NB4 (cell line): ENCODE measurements around the gene OXTR.

Experiments
- DNase-seq: peaks from one replicate; pipeline ENCODE4 v3.0.0; 2010; ENCODE audit warnings: low read depth
- H3K4me3 ChIP-seq: one replicate; pipeline ENCODE4 v1.5.1; 2011; ENCODE audit warnings: mild to moderate bottlenecking, low read depth, low read length, moderate library complexity
- MYC ChIP-seq: IDR thresholded peaks from 2 replicates; pipeline ENCODE4 v1.6.1; 2011; ENCODE audit warnings: low read depth, low read length
- POLR2A ChIP-seq: IDR thresholded peaks from 2 replicates; pipeline ENCODE4 v1.6.1; 2011; ENCODE audit warnings: mild to moderate bottlenecking; ENCODE audit not compliant: insufficient read length; ENCODE audit errors: extremely low read depth
- TF ChIP-seq, protein P1 (sequence below): IDR thresholded peaks from one replicate; pipeline ENCODE4 v1.5.1; 2012; ENCODE audit warnings: low read depth, low read length
- TF ChIP-seq, protein P2 (sequence below): IDR thresholded peaks from 2 replicates; pipeline ENCODE4 v1.6.1; 2011; ENCODE audit warnings: low read depth, low read length

Gene OXTR

DNA sequence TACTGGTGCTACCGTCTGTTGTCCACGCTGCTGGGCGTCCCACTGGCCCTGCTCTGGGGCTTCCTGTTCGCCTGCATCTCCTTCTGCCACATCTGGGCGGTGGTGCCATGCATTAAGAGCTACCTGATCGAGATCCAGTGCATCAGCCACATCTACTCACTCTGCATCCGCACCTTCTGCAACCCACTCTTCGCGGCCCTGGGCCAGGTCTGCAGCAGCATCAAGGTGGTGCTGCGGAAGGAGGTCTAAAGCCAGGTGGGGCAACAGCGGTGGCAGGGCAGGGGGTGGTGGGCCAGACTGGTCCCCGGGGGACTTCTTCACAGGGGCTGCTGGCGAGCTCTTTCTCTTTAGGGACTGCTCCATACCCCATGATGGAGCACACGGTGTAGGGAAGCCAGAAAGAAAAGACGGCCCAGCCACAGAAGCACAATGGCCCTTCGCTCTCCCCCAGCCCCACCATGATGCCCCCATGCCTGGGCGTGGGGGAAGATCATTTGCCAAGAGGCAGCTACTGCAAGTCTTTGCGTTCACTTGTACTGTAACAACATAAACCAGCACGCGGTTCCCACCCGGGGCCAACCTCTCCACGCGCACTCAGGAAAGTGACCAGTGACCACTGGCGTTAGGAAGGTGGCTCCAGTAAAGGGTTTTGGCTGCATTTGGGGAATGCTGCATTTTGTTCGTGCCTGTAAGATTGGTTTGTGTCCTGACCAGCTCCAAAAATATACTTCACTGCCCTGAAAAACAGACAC is 23.6 kb downstream of the OXTR start:
- H3K4me3 ChIP-seq: no peak overlapping the region
- DNase-seq: no peak
- TF ChIP-seq, protein P1, sequence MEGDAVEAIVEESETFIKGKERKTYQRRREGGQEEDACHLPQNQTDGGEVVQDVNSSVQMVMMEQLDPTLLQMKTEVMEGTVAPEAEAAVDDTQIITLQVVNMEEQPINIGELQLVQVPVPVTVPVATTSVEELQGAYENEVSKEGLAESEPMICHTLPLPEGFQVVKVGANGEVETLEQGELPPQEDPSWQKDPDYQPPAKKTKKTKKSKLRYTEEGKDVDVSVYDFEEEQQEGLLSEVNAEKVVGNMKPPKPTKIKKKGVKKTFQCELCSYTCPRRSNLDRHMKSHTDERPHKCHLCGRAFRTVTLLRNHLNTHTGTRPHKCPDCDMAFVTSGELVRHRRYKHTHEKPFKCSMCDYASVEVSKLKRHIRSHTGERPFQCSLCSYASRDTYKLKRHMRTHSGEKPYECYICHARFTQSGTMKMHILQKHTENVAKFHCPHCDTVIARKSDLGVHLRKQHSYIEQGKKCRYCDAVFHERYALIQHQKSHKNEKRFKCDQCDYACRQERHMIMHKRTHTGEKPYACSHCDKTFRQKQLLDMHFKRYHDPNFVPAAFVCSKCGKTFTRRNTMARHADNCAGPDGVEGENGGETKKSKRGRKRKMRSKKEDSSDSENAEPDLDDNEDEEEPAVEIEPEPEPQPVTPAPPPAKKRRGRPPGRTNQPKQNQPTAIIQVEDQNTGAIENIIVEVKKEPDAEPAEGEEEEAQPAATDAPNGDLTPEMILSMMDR: no peak
- TF ChIP-seq, protein P2, sequence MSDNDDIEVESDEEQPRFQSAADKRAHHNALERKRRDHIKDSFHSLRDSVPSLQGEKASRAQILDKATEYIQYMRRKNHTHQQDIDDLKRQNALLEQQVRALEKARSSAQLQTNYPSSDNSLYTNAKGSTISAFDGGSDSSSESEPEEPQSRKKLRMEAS: no peak
- TF ChIP-seq MYC (no peak), POLR2A (no peak)

DNA sequence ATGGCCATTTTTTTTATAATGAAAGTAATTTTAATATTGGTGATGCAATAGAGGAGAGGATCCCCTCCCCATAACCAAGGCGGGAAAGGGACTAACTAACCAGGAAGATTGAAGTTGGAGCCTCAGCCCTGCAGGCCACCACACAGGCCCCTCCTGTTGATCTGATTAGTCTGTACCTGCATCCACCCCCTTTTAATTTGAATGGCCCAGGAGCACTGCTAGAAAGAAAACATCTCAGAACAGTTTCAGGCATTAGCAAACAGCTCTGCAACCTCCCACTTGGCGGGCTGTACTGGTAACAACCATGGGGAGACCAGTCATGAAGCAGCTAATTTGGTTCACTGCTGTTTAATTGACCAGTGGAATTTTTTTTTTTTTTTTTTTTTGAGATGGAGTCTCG is 25.5 kb downstream of the OXTR start:
- TF ChIP-seq, protein P2: no peak
- TF ChIP-seq, protein P1: no peak
- TF ChIP-seq MYC (no peak), POLR2A (no peak)
- DNase-seq: no peak
- no peak overlapping the region for H3K4me3 ChIP-seq

DNA sequence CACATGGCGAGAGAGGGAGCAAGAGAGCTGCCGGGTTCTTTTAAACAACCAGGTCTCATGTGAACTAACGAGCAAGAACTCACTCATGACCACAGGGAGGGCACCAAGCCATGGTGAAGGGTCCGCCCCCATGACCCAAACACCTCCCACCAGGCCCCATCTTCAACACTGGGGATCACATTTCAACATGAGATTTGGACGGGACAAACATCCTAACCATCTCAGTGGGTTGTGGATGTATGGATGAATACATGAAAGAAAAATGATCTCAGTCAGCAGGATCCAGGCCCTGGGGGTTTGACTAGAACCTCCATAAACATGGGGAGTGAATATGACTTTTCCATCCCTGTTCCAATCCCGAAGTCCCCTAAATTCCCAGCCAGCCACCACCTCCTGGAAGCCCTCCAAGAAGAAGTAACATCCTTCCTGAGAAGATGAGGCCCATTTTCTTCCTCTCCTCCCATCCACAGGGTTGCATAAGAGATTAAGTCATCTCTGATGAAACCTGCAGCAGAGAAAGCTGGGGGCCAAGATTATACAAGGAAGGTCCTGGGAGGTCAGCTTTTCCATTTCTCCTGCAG is 26.3 kb downstream of the OXTR start:
- H3K4me3 ChIP-seq: no peak overlapping the region
- peak; percentile 40 for DNase-seq
- TF ChIP-seq MYC: no peak
- TF ChIP-seq, protein P2: no peak
- TF ChIP-seq, protein P1: no peak
- TF ChIP-seq POLR2A: no peak

DNA sequence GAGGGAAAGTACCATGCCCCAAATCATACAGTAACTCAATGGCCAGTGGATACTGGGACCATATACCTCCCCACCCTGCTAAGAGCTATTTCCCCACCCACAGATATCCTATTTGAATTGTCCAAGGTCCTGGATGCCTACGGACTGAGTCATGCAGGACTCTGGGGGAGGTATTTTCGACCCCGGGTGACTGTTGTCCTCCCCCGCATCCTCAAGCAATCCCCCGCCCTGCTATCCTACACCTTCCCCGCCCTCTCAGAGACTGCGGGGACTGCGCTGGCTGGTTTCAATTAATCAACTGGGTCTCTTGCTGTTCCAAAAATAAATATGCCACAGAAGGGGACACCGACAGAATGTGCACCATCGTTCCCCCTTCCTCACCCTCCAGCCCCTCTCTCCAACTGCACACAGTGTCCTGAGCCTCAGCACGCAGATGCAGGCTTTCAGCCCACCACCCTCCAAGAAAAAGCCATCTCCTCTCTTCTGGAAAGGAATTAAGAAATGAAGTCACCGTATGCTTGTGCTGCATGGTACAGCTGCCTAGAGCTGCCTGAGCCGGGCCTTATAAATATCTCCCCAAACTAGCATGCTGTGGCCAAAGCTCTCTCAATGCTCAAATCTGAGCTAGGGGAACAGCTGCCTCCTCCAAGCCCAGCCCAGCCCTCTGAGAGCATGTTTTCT is 27.7 kb downstream of the OXTR start:
- TF ChIP-seq, protein P2: no peak
- TF ChIP-seq POLR2A (no peak), MYC (no peak)
- TF ChIP-seq, protein P1: no peak
- DNase-seq: peak; percentile 79
- H3K4me3 ChIP-seq: no peak overlapping the region

DNA sequence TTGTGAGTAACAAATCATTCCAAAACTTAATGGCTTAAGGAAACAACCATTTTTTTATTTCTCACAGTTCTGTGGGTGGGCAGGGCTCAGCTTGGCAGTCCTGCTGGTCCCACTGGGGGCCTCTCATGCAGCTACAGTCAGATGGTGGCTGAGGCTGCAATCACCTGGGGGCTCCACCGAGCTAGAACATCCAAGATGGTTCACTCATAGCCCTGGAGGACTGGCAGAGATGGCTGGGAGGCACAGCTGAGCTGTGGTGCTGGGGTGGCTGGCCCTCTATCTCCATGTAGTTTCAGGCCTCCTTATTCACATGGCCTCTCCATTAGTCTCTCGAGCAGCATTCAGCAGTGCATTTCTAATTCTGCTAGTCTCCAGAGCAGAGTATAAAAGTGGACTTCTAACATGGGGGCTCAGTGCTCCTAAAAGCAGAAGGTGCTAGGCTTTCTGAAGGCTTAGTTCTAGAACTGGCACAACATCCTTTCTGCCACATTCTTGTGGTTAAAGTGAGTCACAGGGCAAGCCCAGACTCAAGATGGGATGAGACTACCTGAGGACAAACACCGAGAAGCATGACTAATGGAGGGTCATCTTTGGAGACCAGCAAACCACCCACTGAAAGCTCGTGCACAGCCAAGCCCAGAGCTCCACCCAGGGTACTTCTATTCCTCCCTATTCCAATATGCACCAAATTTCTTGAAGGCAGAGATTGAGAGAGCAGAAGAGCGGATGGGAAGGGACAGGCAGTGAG is 29.5 kb downstream of the OXTR start:
- DNase-seq: peak; percentile 50
- no peak overlapping the region for H3K4me3 ChIP-seq
- TF ChIP-seq, protein P1: no peak
- no peak for TF ChIP-seq MYC
- TF ChIP-seq, protein P2: no peak
- no peak for TF ChIP-seq POLR2A
